Measurements from ENCODE around the gene RALGAPA2.

The RALGAPA2 gene

DNA sequence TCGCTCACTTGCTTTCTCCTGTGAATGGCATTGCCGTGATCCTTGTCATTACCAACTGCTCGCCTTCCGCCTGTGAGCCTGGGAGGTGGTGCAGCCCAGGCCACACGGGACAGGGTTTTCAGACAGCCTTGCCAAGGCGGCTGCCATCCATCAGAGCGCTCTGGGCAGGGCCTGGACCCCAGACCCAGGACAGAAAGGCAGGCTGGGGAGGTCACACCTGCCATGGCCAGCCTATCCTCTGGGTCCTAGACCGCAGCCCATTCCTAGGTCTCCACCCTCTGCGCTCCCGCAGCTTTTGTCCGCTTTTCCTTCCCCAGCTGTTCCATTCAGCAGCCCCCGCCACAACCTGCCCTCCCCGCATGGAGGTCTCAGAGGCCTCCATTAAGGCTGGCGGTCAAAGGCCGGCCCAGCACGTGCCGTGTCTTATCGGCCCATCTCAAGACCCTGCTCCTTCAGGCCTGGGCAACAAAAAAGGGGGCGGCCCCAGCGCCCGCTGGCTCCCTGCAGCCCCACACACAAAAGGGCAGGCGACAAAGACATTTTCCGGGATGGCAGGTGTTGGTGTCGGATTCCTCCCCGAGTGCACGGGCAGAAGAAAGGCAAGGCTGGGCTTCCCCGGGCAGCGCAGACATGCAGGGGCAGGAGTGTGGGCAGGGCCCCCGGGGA, 316.4 kb downstream of the RALGAPA2 start:
- DNase-seq = peak; percentile 74 to 85

DNA sequence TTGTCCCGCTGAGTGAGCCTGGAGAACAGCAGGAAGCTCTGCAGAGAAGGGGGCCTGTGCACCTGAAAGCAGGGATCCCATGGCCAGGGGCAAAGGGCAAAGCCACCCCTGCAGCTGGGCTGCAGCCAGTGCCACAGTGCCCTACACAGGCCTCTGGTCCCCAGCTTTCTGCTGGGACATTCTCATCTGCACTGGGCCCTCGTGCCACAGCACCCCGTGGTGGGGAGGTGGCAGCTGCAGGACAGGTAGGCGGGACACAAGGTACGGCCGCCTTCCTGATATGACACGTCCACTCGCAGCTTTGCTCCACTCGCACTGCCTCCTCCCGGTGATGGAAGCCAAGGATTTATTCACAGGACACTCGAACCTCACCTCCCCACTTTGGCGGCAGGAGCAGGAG, 317.4 kb downstream of the RALGAPA2 start:
- no peak for DNase-seq

DNA sequence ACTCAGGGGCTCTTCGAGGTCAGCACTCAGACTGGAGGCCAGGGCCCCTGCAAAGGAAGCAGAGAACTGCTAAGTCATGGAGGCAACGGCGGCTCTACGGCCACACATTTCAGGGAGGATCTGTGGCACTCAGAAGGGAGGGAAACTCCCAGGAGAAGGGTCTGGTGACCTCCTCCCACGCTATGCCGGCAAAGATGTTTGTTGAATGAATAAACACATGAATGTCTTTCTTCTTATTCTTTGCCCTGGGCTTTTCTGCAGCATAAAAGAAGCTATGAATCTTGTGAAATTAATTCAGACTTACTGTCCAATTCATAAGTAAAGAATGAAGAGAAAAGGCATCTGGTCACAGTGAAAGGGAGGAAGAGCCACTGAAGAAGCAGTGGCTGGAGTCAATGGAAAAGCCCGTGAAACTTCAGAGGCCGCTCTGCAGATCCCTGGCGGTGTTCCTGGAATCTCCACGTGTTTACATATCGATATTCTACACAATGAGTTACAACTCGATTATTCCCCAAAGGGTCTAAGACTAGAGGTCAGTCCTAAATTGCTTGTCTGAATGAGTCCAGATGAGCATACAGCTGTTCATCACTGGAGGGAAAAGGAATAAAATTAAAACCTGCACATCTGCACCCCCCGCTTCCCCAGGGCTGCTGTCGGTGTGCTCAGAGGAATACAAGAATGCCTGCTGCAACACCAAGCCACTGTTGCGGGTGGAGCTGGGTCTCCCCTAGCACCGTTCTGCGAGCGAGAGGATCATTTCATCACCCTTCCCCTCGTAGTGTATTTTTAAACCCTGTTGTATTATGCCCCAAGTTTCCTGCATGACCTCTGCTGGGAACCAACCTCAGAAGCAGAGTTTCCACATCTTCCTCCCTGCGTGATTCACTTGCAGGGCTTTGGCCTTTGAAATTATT, 319.0 kb downstream of the RALGAPA2 start:
- no peak for DNase-seq

DNA sequence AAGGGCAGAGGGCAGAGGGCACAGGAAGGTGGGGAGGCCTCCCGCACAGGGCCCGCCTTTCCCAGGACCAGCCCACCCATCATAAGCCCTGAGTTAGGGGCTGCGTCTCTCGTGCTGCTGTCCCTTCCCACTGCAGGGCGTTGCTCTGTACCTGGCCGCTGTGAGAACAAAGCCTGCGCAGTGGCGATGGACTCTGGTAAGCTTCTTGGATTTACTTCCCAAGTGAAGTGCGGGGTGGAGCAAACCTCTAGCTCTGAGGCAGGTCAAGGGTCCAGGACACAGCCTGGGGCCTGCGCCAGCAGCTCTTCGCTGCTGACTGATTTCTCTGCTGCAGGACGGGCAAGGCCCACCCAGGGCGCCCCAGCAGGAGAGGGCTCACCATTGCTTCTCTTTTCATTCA, 320.7 kb downstream of the RALGAPA2 start:
- no peak for DNase-seq

DNA sequence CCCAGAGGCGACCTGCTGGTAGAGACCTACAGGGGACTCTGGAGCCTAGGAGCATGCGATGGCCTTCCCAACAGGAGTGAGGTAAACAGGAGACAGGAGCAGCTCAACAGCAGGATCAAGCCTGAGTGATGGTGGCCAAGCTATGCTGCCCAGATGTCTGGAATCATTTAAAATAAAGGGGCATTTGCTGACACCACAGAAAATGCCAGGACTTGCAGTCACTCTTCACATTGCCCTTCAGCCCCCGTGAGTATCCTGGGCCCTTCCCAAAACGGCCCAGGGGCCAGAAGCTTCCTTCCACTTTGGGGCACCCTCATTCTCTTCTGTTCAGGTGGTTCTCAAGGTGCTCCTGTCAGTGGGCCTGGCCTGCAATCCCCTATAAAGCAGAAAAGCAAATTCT, 321.3 kb downstream of the RALGAPA2 start:
- no peak for DNase-seq

DNA sequence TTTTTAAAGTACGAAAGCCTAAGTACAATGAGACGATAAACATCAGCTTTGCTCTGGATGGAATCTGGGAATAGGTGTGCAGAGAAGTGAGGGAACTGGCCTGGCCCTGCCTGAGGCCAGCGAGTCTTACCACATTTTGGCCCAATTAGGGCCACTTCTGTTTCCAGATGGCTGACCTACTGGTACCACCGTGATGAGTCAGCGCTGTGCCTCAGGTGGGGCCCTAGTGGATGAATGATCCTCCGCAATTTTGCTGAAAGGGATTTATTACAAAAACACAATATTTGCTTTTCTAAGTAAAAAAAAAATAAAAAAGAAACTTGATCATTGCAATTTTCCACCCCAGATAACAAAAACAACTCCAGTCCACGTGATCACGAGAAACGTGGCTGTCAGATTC, 322.1 kb downstream of the RALGAPA2 start:
- DNase-seq = no peak

DNA sequence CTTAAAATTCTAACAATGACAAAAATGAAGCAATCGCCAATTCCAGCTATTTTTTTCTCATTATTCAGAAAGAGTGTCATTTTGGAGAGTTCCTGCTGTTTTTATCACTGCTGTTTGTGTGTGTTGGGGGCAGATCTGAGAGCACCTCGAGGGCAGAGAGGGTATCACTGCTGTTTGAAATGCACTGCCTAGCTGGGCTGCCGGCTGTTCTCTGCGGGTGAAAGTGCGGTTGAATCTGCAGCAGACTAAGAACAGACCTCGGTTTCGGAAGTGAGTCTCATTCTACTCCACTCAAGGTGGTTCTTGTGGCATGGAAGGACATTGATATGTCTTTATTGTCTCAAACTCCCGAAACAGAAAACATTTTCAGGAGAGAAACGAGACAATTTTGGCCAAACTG, 326.3 kb downstream of the RALGAPA2 start:
- no peak for DNase-seq

DNA sequence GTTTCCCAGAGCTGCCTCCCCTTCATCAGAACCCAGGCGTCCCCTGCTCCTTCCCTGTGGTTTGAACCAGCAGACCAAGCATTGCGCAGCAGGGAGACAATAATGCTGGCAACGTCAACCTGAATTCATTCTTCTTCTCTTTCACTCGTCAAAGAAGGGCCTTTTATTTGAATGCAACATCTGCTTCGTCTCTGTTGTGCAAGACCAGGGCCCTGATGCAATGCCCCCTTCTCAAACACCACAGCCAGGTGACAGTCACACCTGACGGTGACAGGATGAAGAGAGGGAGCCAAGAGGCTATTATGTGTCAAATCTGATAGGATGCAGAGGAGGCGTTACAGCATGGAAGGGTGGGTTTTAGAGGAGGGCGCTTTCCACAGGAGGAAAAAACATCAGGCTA, 336.6 kb downstream of the RALGAPA2 start:
- DNase-seq = peak; percentile 87 to 95

DNA sequence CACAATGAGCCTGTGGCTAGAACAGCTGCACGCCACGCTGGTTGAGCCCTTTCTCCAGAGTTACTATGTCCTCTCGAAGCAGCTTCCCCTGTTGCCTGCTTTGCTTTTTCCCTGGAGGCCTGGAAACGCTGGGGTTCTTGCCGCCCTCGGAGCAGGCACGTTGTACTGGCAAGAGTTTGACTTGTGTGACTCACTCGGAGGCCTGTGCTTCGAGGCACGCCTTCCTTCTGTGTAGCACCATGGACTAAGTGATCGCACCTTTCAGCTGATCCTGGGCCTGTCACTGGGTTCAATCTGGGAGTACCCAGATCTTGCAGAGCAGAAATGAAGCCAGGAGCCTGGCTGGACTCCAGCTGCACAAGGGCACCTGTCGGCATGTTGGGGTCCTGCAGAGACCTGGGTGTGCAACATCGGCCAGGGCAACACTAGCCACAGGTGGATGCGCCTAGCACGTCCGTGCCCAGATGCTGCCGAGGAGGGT, 339.3 kb downstream of the RALGAPA2 start:
- peak; percentile 60 to 73 for DNase-seq

DNA sequence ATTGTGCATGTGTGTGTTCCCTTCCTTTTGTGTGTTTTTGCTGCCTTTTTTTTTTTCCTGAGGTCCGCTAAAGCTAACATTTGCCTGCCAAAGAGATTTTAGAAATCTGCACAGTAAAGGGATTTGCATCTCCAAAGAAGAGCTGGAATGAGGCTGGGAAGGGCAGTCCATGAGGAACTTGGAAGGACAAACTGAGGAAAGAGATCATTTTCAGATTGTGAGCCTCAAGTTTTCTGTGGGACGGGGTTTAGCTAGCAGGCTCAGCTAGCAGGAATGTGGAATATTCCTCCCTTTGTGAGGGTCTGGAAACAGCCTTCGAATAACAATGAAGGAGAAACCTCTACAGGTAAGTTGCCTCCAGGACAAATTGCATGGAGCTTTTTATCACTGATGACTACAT, 340.8 kb downstream of the RALGAPA2 start:
- no peak for DNase-seq

DNA sequence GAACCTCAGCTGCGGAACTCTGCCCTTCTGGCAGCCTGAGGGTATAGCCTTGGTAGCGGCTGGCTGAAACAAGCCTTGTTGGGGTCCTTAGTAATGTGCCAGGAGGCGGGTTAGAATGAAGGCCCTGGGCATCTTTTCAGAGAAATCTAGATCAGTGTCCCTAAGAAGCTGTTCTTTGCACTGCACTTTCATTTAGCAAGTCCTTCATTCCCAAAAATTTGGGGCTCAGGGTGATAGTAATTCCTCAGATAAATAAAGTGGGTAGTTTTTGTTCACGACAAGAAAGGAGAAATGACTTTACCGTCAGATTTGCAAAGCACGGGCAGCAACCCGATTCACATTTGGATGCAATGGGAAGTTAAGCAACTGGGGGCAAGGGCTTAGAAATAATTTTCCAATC, 341.4 kb downstream of the RALGAPA2 start:
- DNase-seq = no peak

DNA sequence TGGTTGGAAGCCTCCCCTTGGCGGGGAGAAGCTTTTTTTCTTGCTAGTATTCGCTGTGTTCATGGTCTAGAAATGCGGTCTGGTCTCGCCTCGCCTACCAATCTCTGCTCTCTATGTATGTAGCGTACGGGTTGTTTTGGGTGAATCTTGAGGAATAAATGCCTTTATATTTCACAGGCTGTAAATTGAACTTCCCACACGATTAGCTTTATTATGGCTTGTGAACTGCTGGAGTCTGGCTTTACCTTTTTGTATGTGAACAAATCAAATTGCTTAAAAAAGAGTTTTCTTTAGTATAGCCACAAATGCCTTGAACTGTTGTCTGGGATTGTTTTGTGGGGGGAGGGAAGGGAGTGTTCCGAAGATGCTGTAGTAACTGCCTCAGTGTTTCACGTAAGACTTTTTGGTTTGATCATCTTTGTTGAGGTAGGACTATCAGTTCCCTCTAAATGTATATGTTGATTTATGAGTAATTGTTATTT, 342.3 kb downstream of the RALGAPA2 start:
- DNase-seq = peak in 1 of 2 experiments; percentile 53

DNA sequence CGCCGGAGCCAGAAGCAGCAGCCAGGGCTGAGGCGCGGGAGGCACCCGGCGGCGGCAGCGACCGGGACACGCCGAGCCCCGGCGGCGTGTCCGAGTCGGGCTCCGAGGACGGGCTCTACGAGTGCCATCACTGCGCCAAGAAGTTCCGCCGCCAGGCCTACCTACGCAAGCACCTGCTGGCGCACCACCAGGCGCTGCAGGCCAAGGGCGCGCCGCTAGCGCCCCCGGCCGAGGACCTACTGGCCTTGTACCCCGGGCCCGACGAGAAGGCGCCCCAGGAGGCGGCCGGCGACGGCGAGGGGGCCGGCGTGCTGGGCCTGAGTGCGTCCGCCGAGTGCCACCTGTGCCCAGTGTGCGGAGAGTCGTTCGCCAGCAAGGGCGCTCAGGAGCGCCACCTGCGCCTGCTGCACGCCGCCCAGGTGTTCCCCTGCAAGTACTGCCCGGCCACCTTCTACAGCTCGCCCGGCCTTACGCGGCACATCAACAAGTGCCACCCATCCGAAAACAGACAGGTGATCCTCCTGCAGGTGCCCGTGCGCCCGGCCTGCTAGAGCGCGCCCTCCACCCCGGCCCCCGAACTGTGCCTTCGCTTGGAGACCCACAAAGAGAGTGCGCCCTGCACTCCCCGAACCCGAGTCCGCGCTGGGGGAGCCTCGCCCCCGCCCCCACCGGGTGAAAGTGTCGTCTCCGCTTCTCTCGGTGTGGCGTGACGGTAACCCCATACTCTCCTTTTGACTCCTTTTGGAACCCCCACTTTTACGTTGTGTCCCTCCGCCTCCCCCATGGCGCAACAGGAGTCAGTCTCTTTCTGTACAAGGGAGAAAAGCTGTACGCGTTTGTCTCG, 343.0 kb downstream of the RALGAPA2 start:
- DNase-seq = peak; percentile 59 to 77

DNA sequence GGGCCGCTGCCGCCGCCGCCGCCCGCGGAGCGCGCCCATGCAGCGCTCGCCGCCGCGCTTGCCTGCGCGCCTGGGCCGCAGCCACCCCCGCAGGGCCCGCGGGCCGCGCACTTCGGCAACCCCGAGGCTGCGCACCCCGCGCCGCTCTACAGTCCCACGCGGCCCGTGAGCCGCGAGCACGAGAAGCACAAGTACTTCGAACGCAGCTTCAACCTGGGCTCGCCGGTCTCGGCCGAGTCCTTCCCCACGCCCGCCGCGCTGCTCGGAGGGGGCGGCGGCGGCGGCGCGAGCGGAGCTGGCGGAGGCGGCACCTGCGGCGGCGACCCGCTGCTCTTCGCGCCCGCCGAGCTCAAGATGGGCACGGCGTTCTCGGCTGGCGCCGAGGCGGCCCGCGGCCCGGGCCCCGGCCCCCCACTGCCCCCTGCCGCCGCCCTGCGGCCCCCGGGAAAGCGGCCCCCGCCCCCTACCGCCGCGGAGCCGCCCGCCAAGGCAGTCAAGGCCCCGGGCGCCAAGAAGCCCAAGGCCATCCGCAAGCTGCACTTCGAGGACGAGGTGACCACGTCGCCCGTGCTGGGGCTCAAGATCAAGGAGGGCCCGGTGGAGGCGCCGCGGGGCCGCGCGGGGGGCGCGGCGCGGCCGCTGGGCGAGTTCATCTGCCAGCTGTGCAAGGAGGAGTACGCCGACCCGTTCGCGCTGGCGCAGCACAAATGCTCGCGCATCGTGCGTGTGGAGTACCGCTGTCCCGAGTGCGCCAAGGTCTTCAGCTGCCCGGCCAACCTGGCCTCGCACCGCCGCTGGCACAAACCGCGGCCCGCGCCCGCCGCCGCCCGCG, 343.8 kb downstream of the RALGAPA2 start:
- peak in 1 of 2 experiments; percentile 58 for DNase-seq

DNA sequence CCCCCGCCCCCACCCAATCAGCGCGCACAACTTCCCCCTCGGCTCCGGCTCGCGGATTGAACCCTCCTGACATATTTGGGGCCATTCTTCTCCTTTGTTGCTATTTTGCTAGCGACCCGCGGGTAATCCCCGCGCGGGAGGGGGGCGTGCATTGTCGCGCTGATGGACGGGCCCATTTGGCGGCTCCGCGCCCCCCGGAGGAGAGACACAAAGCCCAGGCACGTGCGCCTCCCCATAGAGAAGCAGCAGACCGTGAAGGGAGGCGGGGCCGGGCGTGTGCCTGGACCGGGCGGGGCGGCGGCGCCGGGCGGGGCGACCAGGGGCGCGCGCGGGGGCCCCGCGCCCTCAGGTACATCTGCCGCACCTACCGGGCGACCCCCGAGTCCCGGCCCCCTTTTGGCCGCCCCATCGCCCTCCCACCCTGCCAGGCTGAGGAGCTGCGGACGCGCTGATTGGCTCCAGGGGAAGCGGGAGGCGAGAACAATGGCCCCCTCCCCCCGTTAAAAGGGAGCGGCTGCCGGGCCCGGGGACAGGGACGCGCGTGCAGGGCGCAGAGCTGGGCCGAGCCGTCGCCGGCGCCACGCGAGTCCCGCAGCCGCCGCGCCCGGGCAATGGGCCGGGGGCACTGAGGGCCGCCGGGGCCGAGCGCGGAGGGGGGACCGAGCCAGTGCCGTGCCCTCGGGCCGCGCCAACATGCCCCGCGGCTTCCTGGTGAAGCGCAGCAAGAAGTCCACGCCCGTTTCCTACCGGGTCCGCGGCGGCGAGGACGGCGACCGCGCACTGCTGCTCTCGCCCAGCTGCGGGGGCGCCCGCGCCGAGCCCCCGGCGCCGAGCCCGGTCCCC, 344.6 kb downstream of the RALGAPA2 start, which contains the start of gene INSM1:
TSS of gene INSM1 (plus strand) at position 530 of the 843 bp plus-strand sequence. CDS start at position 694, 164 bp downstream.
- peak; percentile 97 to 99 for DNase-seq

DNA sequence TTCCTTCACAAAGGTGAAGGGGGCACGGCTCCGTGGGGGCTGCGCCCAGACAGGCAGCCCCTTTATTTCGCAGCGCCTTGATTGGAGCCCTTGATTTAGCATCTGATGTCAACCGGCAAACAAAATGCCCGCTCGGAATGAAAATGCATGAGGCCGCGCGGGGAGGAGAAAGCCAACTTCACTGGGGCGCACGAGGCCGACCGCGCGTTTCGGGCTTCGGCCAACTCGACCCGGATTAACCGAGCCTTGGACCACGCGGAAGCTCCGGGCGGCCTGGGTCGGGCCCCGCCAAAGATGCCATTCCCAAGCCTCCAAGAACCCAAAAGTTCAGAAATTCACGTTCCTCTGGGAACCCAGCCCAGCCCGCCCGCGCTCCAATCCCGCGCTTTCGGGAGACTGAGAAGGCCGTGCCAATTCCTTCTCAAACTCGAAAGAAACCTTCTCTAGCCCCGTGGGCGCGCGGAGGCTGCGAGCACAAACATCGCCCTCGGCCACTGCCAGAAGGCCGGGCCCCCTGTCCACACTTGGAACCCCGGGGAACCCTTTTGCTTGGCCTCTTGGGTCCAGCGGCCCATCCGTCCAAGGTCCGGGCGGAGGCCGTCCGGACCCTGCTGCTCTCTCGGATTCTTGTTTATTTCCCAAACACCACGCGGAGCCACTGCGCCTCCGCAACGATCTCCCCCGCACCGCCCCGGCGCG, 345.4 kb downstream of the RALGAPA2 start:
- no peak for DNase-seq

DNA sequence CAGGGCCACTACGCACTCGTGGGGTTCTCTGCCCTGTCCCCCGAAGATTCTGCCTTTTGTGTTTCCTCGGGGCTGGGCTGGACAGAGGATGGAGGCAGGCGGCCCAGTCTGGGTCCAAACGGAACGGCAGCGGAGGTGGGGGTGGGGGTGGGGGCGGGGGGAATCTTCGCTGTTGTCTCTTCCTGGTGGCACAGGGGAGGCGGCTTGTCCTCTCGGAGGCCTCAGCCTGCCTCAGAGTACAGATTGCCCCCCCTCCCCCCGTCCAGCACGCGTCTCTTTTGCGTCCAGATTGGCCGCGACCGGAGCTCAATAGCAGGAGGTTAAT, 345.9 kb downstream of the RALGAPA2 start:
- DNase-seq = peak; percentile 68 to 81

DNA sequence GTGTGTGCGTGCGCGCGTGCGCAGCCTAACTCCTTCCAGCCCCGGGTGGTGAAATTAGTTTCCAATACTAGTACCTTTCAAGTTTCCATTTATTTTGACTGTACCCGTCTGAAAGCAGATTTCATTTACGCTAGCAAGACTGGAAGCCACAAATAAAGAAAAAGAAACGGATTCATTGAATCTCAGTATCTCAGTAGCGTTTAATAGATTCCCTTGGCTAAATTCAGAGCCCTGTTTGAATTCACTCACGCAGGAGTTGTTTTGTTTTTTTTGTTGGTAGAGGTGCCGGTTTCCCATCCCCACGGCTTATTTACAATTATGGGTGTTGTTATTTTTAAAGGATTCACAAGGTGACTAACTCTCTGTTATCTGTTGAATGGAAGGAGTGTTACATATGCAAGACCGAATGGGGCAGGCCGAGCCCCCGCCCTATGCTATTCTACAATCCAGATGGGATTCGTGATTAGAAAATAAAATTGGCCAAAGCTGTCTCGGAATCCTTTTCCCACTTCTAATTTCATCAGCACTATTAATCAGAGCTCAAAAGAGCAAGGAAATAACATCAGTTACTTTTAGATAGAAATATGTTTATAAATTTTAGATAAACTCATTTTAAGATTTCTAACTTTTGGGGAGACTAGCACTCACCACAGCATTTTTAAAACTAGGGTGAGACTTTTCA, 346.8 kb downstream of the RALGAPA2 start:
- DNase-seq = peak; percentile 48 to 65

DNA sequence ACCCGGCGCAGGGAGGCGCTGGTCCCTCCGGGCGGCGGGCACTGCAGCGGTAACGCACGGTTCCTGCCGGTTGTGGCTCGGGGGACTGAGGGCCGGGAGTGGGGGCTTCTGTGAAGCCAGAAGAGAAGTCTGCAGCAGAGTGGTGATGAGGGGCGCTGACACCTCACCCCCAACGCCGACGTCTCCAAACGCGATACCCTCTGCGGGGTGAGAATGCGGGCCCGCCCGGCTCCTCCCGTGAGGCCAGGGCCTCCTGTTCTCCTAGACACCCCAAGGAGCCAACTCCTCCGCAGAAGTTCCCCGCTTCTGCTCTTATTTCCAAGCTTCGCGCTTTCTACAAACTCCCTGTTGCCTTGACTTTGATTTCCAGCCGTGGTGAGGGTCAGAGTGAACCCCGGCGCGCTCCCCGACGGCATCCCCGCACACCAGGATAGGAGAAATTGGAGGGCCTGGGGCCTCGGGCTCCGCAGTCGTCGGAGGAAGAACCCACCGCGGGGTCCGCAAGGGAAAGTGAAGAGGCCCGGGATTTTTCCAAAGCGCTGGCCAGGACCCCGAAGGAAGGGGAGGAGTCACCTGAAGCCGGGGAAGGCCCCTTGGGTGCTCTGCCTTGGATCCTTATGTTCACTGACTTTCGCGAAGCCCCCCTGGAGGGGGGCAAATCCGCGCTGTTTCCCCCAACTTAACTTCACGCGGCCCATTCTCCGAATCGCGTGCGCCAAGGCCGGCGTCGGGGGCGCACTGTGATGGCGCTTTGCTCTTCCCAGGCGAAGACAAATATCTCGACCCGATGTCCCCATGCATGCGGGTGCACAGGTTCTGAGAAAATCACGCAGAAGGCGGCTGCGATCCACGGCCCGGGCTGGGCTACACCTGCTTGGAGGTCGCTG, 347.6 kb downstream of the RALGAPA2 start:
- DNase-seq = peak; percentile 46 to 56

Measured in NCI-H2081 (cell line).